Fibroblast of pulmonary artery (primary cell): ENCODE results near the gene ZNF79.

ENCODE experiments used
- DNase-seq: peaks from one replicate; pipeline ENCODE4 v3.0.0-alpha.2; 2010; ENCODE audit warnings: low read depth
- H3K4me3 ChIP-seq: replicated peaks from 2 replicates; pipeline ENCODE4 v1.5.1; 2011; ENCODE audit warnings: low read depth, mild to moderate bottlenecking, control low read depth, low read length, moderate library complexity
- TF ChIP-seq, protein P1 (sequence below): IDR thresholded peaks from 2 replicates; pipeline ENCODE4 v1.5.1; 2011; ENCODE audit warnings: mild to moderate bottlenecking, control low read depth, low read length, inconsistent platforms; ENCODE audit errors: missing control alignments

ZNF79 gene

DNA sequence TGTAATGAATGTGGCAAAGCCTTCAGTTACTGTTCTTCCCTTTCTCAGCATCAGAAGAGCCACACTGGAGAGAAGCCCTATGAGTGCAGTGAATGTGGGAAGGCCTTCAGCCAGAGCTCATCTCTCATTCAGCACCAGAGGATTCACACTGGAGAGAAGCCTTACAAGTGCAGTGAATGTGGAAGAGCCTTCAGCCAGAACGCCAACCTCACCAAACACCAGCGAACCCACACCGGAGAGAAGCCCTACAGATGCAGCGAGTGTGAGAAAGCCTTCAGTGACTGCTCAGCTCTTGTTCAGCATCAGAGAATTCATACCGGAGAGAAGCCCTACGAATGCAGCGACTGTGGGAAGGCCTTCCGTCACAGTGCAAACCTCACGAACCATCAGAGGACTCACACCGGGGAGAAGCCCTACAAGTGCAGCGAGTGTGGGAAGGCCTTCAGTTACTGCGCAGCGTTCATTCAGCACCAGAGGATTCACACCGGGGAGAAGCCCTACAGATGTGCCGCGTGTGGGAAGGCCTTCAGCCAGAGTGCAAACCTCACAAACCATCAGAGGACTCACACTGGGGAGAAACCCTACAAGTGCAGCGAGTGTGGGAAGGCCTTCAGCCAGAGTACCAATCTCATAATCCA lies 20.2 kb downstream of the ZNF79 start:
- DNase-seq: no peak
- no peak overlapping the region for H3K4me3 ChIP-seq
- TF ChIP-seq, protein P1, sequence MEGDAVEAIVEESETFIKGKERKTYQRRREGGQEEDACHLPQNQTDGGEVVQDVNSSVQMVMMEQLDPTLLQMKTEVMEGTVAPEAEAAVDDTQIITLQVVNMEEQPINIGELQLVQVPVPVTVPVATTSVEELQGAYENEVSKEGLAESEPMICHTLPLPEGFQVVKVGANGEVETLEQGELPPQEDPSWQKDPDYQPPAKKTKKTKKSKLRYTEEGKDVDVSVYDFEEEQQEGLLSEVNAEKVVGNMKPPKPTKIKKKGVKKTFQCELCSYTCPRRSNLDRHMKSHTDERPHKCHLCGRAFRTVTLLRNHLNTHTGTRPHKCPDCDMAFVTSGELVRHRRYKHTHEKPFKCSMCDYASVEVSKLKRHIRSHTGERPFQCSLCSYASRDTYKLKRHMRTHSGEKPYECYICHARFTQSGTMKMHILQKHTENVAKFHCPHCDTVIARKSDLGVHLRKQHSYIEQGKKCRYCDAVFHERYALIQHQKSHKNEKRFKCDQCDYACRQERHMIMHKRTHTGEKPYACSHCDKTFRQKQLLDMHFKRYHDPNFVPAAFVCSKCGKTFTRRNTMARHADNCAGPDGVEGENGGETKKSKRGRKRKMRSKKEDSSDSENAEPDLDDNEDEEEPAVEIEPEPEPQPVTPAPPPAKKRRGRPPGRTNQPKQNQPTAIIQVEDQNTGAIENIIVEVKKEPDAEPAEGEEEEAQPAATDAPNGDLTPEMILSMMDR: no peak

- H3K4me3 ChIP-seq: no peak overlapping the region
Observed at GRCh38 chr9:127444921-127445850, 21.0 kb downstream of the ZNF79 start.

GRCh38 chr9:127445851-127446712 lies 21.9 kb downstream of the ZNF79 start:
- TF ChIP-seq, protein P1: no peak
- H3K4me3 ChIP-seq: no peak overlapping the region
- DNase-seq: no peak

More at GRCh38 chr9:127444921-127445850, 21.0 kb downstream of the ZNF79 start:
- TF ChIP-seq, protein P1: no peak
- DNase-seq: no peak

DNA sequence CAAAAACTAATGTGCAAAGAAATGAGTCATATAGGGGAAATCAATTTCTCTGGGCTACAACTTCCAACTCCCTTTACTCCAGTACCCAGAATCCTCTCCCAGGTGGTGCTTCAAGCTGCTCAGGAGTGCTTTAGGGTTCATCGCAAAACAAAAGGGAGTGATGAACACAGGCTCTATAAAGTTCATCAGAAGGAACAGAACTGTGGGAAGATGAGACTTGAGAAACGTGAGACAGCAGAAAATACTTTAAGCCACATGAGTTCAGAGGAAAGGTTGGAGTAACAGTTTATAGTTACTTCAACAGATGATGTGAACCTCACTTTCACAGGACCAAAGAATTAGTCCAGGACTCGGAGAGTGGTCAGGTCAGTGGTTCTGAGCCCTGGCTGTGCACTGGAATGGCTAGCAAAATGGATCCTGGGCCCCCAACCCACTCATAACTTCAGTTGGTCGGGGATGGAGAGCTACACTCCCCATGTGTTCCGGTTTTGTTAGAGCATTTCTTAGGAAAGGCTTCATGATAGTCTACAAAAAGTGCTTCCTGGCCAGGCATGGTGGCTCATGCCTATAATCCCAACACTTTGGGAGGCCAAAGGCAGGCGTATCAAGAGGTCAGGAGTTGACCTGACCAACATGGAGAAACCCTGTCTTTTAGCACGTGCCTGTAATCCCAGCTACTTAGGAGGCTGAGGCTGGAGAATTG lies 22.7 kb downstream of the ZNF79 start:
- DNase-seq: no peak
- TF ChIP-seq, protein P1: no peak

DNA sequence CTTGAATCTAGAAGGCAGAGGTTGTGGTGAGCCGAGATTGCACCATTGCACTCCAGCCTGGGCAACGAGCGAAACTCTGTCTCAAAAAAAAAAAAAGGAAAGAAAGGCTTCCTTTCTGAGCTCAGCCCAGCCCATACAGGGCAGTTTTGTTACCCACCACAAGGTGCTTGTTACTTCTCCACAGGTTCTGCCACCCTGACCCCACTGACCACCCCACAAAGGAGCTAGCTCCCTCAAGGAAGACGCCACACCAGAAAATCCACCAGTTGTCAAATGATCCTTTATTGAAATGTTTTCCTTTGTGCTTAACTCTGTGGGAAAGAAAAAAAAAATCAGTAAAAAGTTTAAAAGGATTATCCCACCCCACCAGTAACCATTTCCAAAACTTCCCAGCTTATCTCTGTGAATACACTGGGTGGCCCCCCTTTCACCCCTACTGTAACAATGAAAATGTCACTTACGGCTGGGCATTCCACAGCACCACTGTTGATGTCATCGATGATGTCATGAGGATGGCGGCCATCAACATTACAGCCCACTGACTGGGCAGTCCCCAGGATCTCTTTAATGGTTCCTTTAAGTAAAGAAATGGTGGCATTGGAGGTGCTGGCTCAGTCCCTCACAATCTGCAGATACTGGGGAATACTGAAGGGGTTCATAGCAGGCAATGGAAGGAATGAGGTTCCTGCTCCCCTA lies 23.4 kb downstream of the ZNF79 start:
- no peak overlapping the region for H3K4me3 ChIP-seq
- TF ChIP-seq, protein P1: no peak
- DNase-seq: no peak

More for the DNA sequence above, 22.7 kb downstream of the ZNF79 start:
- no peak overlapping the region for H3K4me3 ChIP-seq
